MM.1S (cell line): ENCODE measurements around the gene MAP3K2.

Source experiments
- EZH2 ChIP-seq: fragments of 300-600 bp; sonication (generic); optimal IDR thresholded peaks from 2 replicates; pipeline ENCODE3; 2017; ENCODE audit warnings: low read depth, mild to moderate bottlenecking, antibody characterized with exemption, low read length, mixed read lengths
- EZH2phosphoT487 ChIP-seq: fragments of 300-600 bp; sonication (generic); IDR thresholded peaks from 2 replicates; pipeline ENCODE4 v1.6.1; 2018; ENCODE audit warnings: antibody characterized with exemption, low read length
- TF ChIP-seq, protein P1 (sequence below): fragments of 300-600 bp; sonication (generic); IDR thresholded peaks from 2 replicates; pipeline ENCODE4 v1.5.1; 2016; ENCODE audit warnings: antibody characterized with exemption, low read length, mixed read lengths

DNA sequence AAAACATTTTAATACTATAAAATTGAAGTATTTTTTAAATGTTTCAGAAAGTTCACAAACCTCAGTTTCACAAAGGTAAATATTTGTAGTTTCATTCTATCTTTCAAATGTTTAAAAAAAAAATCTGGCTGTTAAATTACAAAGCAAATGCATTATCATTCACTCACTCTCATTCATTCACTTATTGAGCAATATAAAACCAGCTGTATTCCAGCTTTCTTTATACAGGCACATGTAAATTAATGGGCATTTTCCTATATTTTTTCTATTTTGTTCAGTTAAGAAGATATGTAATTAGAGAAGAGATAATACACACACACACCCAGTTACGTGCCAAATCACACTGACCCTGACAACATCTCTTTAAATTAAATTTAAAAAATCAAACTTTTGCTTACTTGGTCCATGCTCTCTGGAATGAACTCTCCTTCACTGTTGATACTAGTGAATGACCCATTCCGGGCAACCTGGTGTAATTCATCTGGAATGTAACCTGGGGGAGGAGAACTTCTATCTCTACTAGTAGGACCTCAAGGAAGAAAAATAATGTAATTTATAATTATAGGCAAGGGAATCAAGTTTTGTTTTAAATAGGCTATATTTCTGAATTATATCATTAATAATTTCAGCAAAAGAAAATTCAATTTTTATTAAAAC lies 61.4 kb downstream of the MAP3K2 start:
- no peak for TF ChIP-seq EZH2phosphoT487
- TF ChIP-seq, protein P1, sequence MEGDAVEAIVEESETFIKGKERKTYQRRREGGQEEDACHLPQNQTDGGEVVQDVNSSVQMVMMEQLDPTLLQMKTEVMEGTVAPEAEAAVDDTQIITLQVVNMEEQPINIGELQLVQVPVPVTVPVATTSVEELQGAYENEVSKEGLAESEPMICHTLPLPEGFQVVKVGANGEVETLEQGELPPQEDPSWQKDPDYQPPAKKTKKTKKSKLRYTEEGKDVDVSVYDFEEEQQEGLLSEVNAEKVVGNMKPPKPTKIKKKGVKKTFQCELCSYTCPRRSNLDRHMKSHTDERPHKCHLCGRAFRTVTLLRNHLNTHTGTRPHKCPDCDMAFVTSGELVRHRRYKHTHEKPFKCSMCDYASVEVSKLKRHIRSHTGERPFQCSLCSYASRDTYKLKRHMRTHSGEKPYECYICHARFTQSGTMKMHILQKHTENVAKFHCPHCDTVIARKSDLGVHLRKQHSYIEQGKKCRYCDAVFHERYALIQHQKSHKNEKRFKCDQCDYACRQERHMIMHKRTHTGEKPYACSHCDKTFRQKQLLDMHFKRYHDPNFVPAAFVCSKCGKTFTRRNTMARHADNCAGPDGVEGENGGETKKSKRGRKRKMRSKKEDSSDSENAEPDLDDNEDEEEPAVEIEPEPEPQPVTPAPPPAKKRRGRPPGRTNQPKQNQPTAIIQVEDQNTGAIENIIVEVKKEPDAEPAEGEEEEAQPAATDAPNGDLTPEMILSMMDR, result no peak
- TF ChIP-seq EZH2, result no peak
